T-cell (primary cell): ENCODE results near the gene DHRS9. TPM values are rescaled to one million over a fixed set of nuclear protein-coding genes. Genes with fewer than 3 reads are reported as not detected.

ENCODE experiments used
- ATAC-seq, 4 experiments: fragments of 200-7000 bp in 3 of 4; fragments of 150-1000 bp in 1 of 4; cut with Tn5 transposase; replicated peaks in 1 of 4; 1 replicate in 3 of 4; 2 replicates in 1 of 4; pipeline ENCODE4 v1.10.0; 2021; ENCODE audit warnings: moderate library complexity in 3 of 4, mild to moderate bottlenecking in 2 of 4, moderate number of reproducible peaks in 1 of 4
- CTCF ChIA-PET, 2 donors: fragments of 300-600 bp; sonication (Branson Sonifier 250); formaldehyde crosslinking; loops; one replicate each; lab custom pipeline; 2022; ENCODE audit warnings: antibody characterized with exemption in 2 of 2; lab: Charles Lee
- POLR2A ChIA-PET, 2 donors: fragments of 300-600 bp; sonication (Branson Sonifier 250); formaldehyde crosslinking; loops; one replicate each; lab custom pipeline; 2022; ENCODE audit warnings: antibody characterized with exemption in 2 of 2; lab: Charles Lee
- DNase-seq, 35 experiments: peaks; one replicate each; pipeline versions ENCODE4 v3.0.0 to v3.0.0-alpha.2; 2013 to 2023
- H3K27ac ChIP-seq: one replicate; pipeline ENCODE4 v1.5.1; 2013; ENCODE audit warnings: low read length
- H3K27me3 ChIP-seq, 2 experiments: replicated peaks in 1 of 2; 1 replicate in 1 of 2; 2 replicates in 1 of 2; pipeline versions ENCODE4 v1.6.1 to v1.7.0; 2013; ENCODE audit warnings: low read length in 1 of 2, mixed read lengths in 1 of 2; ENCODE audit not compliant: control insufficient read depth in 2 of 2, insufficient read depth in 2 of 2; ENCODE audit errors: extremely low read depth in 1 of 2
- H3K36me3 ChIP-seq, 2 donors: 1 replicate in 1 of 2; 2 replicates in 1 of 2; pipeline versions ENCODE4 v1.6.1 to v1.7.0; 2013; ENCODE audit warnings: low read length in 1 of 2; ENCODE audit not compliant: control insufficient read depth in 2 of 2, insufficient read depth in 1 of 2; ENCODE audit errors: extremely low read depth in 1 of 2
- H3K4me1 ChIP-seq, 2 experiments: 1 replicate in 1 of 2; 2 replicates in 1 of 2; pipeline versions ENCODE4 v1.6.1 to v1.7.0; 2013; ENCODE audit warnings: low read length in 2 of 2, mixed read lengths in 1 of 2; ENCODE audit not compliant: insufficient read depth in 2 of 2, control insufficient read depth in 1 of 2; ENCODE audit errors: extremely low read depth in 1 of 2
- H3K4me3 ChIP-seq, 2 donors: 1 replicate in 1 of 2; 2 replicates in 1 of 2; pipeline versions ENCODE4 v1.5.1 to v1.7.0; 2013; ENCODE audit warnings: mild to moderate bottlenecking in 2 of 2, low read length in 1 of 2, moderate library complexity in 1 of 2; ENCODE audit not compliant: control insufficient read depth in 1 of 2; ENCODE audit errors: extremely low read depth in 1 of 2
- H3K9me3 ChIP-seq: 2 replicates; pipeline ENCODE4 v1.7.0; 2013
- H3K27ac Mint-ChIP-seq, 2 donors: one replicate each; pipeline ENCODE4 v1.8.0; 2020 to 2021; ENCODE audit warnings: mild to moderate bottlenecking in 2 of 2, mixed read lengths in 2 of 2
- H3K27me3 Mint-ChIP-seq, 2 donors: one replicate each; pipeline ENCODE4 v1.8.0; 2021 to 2022; ENCODE audit warnings: mixed read lengths in 2 of 2
- H3K36me3 Mint-ChIP-seq: one replicate; pipeline ENCODE4 v1.8.0; 2021; ENCODE audit warnings: mixed read lengths
- H3K4me1 Mint-ChIP-seq, 3 donors: one replicate each; pipeline ENCODE4 v1.8.0; 2020 to 2022; ENCODE audit warnings: mixed read lengths in 3 of 3, mild to moderate bottlenecking in 1 of 3
- H3K4me3 Mint-ChIP-seq, 3 donors: one replicate each; pipeline ENCODE4 v1.8.0; 2020 to 2022; ENCODE audit warnings: mild to moderate bottlenecking in 3 of 3, mixed read lengths in 3 of 3, moderate library complexity in 3 of 3
- H3K9me3 Mint-ChIP-seq, 3 donors: one replicate each; pipeline ENCODE4 v1.8.0; 2020 to 2022; ENCODE audit warnings: mixed read lengths in 3 of 3
- WGBS: methylation state at CpG from one replicate; pipeline ENCODE4 v1.1.5; 2013; ENCODE audit warnings: missing lambda C conversion rate; ENCODE audit not compliant: insufficient coverage; 5-methylcytosine and 5-hydroxymethylcytosine counted together
- total RNA-seq, 35 experiments: library from RNA in 6 of 35; stranded (reverse) in 6 of 35; fragments of 120-200 nt in 1 of 35; gene quantifications; one replicate each; pipeline versions ENCODE4 v1.2.1 to v1.2.4 and lab custom pipeline; 2013 to 2026

DHRS9 gene
- total RNA-seq, 5 donors from 2014 or later (not counting 1 experiment from before 2014, with no cell fraction given) = not detected

DNA sequence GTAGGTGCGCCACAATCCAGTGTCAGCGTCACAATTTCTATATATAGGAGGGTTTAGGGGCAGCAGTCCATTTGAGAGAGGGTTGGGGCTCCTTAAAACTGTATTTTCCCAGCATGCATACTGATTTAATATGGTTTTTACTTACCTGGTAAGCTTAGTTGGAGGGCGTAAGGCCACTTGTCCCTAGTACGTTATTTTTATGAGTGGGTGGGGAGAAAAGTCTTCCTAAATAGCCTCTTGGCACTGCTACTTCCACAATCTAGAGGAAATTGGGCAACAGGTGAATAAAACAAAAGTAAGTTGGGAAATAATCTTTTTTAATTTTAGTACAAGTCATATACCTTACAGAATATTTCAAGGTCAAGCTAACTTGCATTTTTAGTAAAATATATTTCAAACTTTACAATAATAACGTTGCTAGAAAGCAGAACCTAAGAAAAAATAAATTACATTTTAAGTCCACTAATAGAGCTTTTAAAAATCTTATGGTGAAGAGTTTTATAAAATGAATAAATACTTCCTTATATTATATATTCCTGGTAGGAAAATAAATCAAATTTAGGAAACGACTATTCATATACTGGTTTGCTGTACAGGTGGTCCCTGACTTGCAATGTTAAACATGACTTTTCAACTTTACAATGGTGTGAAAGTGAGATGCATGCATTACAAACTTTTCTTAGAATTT lies 20.9 kb downstream of the DHRS9 start:
- POLR2A ChIA-PET = no interaction called here
- H3K4me3 Mint-ChIP-seq = no peak overlapping the region
- peaks cover 0 to 5% of the 10 kb centered on the region in 2 experiments for H3K27me3 ChIP-seq
- H3K9me3 Mint-ChIP-seq = no peaks in the 10 kb centered on the region
- H3K36me3 ChIP-seq = no peaks in the 10 kb centered on the region
- CTCF ChIA-PET = no interaction called here
- 100% methylated on average over 1 of the region's 6 CpGs for WGBS
- H3K27ac Mint-ChIP-seq = no peak overlapping the region
- H3K4me1 ChIP-seq = no peaks in the 10 kb centered on the region
- peaks cover 3% of the 10 kb centered on the region for H3K36me3 Mint-ChIP-seq
- H3K4me3 ChIP-seq = no peak overlapping the region
- DNase-seq = no peak
- peaks cover 11 to 18% of the 10 kb centered on the region in 2 donors for H3K27me3 Mint-ChIP-seq
- no peaks in the 10 kb centered on the region for H3K9me3 ChIP-seq
- ATAC-seq = no peak
- H3K4me1 Mint-ChIP-seq = peaks cover 0 to 1% (median 1%) of the 10 kb centered on the region in 3 donors
- H3K27ac ChIP-seq = no peak overlapping the region

DNA sequence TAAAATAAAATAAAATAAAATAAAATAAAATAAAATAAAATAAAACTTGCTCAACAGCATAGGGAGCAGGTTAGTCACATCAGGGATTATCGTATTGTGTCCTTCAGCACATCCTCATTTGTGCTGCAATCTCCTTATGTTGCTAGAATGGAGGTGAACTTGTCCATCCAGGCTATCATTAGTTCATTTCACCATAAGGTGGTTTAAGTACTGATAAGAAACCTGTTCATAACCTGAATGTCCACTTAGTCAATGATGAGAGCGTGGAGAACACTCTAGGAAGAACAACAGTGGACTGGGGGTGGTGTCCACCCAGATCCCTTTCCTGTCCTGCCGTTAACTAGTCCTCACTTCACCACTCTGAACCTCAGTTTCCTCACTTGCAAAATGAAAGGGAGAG lies 21.9 kb downstream of the DHRS9 start:
- Mint-ChIP-seq H3K9me3 (no peaks in the 10 kb centered on the region), H3K27me3 (peaks cover 11 to 18% of the 10 kb centered on the region in 2 donors), H3K4me3 (no peak overlapping the region), H3K27ac (no peak overlapping the region), H3K4me1 (peaks cover 6 to 11% (median 10%) of the 10 kb centered on the region in 3 donors), H3K36me3 (peaks cover 3% of the 10 kb centered on the region)
- POLR2A ChIA-PET = no interaction called here
- H3K27me3 ChIP-seq = peaks cover 0 to 5% of the 10 kb centered on the region in 2 experiments
- ATAC-seq (no peak), DNase-seq (no peak)
- H3K4me3 ChIP-seq = no peak overlapping the region
- WGBS = no CpG with 5 or more reads among the region's 3 CpGs
- H3K4me1 ChIP-seq = no peaks in the 10 kb centered on the region
- H3K27ac ChIP-seq = no peak overlapping the region
- H3K36me3 ChIP-seq = no peaks in the 10 kb centered on the region
- no peaks in the 10 kb centered on the region for H3K9me3 ChIP-seq
- CTCF ChIA-PET = no interaction called here

DNA sequence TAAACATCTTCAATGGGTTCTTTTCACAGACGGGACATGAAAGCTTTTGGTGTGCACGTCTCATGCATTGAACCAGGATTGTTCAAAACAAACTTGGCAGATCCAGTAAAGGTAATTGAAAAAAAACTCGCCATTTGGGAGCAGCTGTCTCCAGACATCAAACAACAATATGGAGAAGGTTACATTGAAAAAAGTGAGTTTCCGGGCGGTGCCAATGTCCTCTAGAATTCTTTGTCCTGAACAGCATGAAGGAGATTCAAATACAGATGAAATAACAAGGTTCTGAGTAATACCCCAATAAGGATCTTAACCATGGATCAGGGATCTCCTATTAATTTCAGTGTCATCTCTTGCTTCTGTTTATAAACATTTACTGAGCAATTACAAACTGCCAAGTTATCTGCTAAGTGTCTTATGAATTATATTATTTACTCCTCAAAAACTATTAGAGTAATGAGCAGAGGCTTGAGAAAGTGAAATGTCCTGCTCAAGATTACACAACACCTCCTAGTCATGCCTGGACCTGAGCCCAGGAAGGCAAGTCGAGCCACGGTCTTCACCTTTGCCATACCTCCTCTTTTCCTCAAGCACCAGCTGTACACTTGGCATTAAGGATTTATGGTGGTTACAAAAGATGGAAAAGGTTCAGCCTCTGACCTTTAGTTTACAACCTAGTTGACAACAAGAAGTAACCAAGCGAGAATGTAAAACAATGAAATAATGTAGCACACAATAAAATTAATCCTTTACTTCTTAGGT lies 22.6 kb downstream of the DHRS9 start:
- Mint-ChIP-seq H3K36me3 (no peaks in the 10 kb centered on the region), H3K27ac (no peak overlapping the region), H3K27me3 (peaks cover 9 to 18% of the 10 kb centered on the region in 2 donors), H3K9me3 (no peaks in the 10 kb centered on the region), H3K4me1 (peaks cover 6 to 12% (median 10%) of the 10 kb centered on the region in 3 donors), H3K4me3 (no peak overlapping the region)
- Histone ChIP-seq H3K4me1 (no peaks in the 10 kb centered on the region), H3K9me3 (no peaks in the 10 kb centered on the region), H3K36me3 (no peaks in the 10 kb centered on the region), H3K4me3 (no peak overlapping the region), H3K27me3 (peaks cover 0 to 5% of the 10 kb centered on the region in 2 experiments), H3K27ac (no peak overlapping the region)
- no peak for DNase-seq
- no CpG with 5 or more reads among the region's 8 CpGs for WGBS
- no peak for ATAC-seq
- ChIA-PET CTCF (no interaction called here), POLR2A (no interaction called here)

DNA sequence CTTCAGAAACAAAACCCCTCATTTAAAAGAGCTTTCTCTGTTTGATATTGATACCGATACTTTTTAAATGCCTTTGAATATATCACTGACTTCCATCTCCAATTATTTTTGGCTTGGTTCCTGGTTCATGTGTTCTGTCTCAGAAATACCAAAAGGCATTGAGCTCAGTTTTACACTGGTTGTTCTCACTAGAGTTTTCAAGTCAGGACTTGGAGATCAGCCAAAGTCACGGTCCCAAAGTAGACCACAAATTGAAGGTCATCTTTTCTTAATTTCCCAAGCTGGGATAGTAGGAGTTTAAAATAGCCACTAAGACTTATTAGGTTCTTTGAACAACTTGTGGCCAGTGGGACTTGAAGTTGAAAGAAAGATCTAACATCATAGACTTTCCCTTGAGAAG lies 24.2 kb downstream of the DHRS9 start:
- DNase-seq (no peak), ATAC-seq (no peak)
- Histone ChIP-seq H3K27ac (no peak overlapping the region), H3K4me3 (no peak overlapping the region), H3K4me1 (no peaks in the 10 kb centered on the region), H3K9me3 (no peaks in the 10 kb centered on the region), H3K27me3 (no peaks in the 10 kb centered on the region), H3K36me3 (no peaks in the 10 kb centered on the region)
- H3K4me3 Mint-ChIP-seq = no peak overlapping the region
- CTCF ChIA-PET = interaction anchor here (0.6 to 1.6 kb wide), 3 partner anchors 46 to 1035 kb away, joined by 3 to 7 read pairs (median 4); no protein-coding TSS in a partner anchor
- no peak overlapping the region for H3K27ac Mint-ChIP-seq
- H3K36me3 Mint-ChIP-seq = no peaks in the 10 kb centered on the region
- H3K9me3 Mint-ChIP-seq = no peaks in the 10 kb centered on the region
- peaks cover 9 to 20% of the 10 kb centered on the region in 2 donors for H3K27me3 Mint-ChIP-seq
- peaks cover 6 to 12% (median 10%) of the 10 kb centered on the region in 3 donors for H3K4me1 Mint-ChIP-seq
- no CpG with 5 or more reads among the region's 2 CpGs for WGBS
- POLR2A ChIA-PET = no interaction called here

DNA sequence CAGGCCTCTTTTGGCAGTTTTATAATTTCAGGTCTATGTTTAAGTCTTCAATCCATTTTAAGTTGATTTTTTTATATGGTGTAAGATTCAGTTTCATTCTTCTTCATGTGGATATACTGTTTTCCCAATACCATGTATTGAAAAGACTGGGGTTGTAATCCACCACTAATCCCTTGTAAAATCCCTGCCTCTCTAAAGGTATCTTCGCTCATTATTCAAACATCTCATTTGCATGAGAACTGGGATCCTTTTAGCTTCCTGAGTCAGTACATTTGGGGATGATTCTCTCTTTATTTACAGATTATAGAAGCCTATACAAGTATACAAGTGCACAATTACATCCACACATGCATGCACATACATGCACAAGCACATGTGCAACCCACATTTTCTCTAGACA lies 25.3 kb downstream of the DHRS9 start:
- no peaks in the 10 kb centered on the region for H3K9me3 Mint-ChIP-seq
- H3K4me1 Mint-ChIP-seq = peaks cover 6 to 12% (median 10%) of the 10 kb centered on the region in 3 donors
- H3K27ac Mint-ChIP-seq = no peak overlapping the region
- H3K9me3 ChIP-seq = no peaks in the 10 kb centered on the region
- no CpG with 5 or more reads among the region's 1 CpG for WGBS
- H3K36me3 Mint-ChIP-seq = no peaks in the 10 kb centered on the region
- ChIA-PET POLR2A (no interaction called here), CTCF (no interaction called here)
- DNase-seq (no peak), ATAC-seq (no peak)
- H3K36me3 ChIP-seq = no peaks in the 10 kb centered on the region
- no peak overlapping the region for H3K4me3 Mint-ChIP-seq
- no peaks in the 10 kb centered on the region for H3K27me3 ChIP-seq
- peaks cover 6 to 20% of the 10 kb centered on the region in 2 donors for H3K27me3 Mint-ChIP-seq
- no peaks in the 10 kb centered on the region for H3K4me1 ChIP-seq
- no peak overlapping the region for H3K27ac ChIP-seq
- H3K4me3 ChIP-seq = no peak overlapping the region

DNA sequence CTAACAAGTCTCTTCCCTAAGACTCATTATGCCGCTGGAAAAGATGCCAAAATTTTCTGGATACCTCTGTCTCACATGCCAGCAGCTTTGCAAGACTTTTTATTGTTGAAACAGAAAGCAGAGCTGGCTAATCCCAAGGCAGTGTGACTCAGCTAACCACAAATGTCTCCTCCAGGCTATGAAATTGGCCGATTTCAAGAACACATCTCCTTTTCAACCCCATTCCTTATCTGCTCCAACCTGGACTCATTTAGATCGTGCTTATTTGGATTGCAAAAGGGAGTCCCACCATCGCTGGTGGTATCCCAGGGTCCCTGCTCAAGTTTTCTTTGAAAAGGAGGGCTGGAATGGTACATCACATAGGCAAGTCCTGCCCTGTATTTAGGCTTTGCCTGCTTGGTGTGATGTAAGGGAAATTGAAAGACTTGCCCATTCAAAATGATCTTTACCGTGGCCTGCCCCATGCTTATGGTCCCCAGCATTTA lies 26.3 kb downstream of the DHRS9 start:
- no peaks in the 10 kb centered on the region for H3K36me3 ChIP-seq
- ChIA-PET POLR2A (no interaction called here), CTCF (no interaction called here)
- H3K4me3 Mint-ChIP-seq = no peak overlapping the region
- ATAC-seq (peak in 1 of 4 experiments; percentile 52), DNase-seq (no peak)
- no peak overlapping the region for H3K27ac ChIP-seq
- H3K4me1 ChIP-seq = no peaks in the 10 kb centered on the region
- no peaks in the 10 kb centered on the region for H3K36me3 Mint-ChIP-seq
- peaks cover 6 to 19% of the 10 kb centered on the region in 2 donors for H3K27me3 Mint-ChIP-seq
- H3K9me3 Mint-ChIP-seq = no peaks in the 10 kb centered on the region
- no peak overlapping the region for H3K4me3 ChIP-seq
- H3K27me3 ChIP-seq = no peaks in the 10 kb centered on the region
- peaks cover 6 to 12% (median 12%) of the 10 kb centered on the region in 3 donors for H3K4me1 Mint-ChIP-seq
- 33% methylated on average over 2 of the region's 5 CpGs for WGBS
- H3K27ac Mint-ChIP-seq = peak overlapping the region in 1 of 2 donors; percentile 44
- H3K9me3 ChIP-seq = no peaks in the 10 kb centered on the region
